WTC11 (cell line): ENCODE data around the gene RABAC1. TPM values are rescaled to one million over a fixed set of nuclear protein-coding genes. Genes with fewer than 3 reads are reported as not detected.

Experiments used
- ATAC-seq: fragments of 200-7000 bp; cut with Tn5 transposase; 2 replicates; pipeline ENCODE4 v1.10.0; 2021; ENCODE audit warnings: mild to moderate bottlenecking, moderate library complexity
- CTCF ChIA-PET: fragments of 300-600 bp; sonication (Branson Sonifier 250); formaldehyde crosslinking; loops from one replicate; lab custom pipeline; 2021; ENCODE audit warnings: antibody characterized with exemption; lab: Charles Lee
- POLR2A ChIA-PET: fragments of 350-600 bp; sonication (Branson Sonifier 250); formaldehyde crosslinking; loops from one replicate; lab custom pipeline; 2021; ENCODE audit warnings: antibody characterized with exemption; lab: Charles Lee
- DNase-seq: peaks from one replicate; pipeline ENCODE4 v3.0.0; 2021; ENCODE audit warnings: low spot score
- H3K27ac Mint-ChIP-seq: 2 replicates; pipeline ENCODE4 v1.8.0; 2021; ENCODE audit warnings: mixed read lengths
- H3K27me3 Mint-ChIP-seq: 2 replicates; pipeline ENCODE4 v1.8.0; 2021; ENCODE audit warnings: low read depth, mild to moderate bottlenecking, moderate library complexity, mixed read lengths
- H3K36me3 Mint-ChIP-seq: 2 replicates; pipeline ENCODE4 v1.8.0; 2021; ENCODE audit warnings: mixed read lengths
- H3K4me1 Mint-ChIP-seq: 2 replicates; pipeline ENCODE4 v1.8.0; 2022; ENCODE audit warnings: mixed read lengths
- H3K4me3 Mint-ChIP-seq: 2 replicates; pipeline ENCODE4 v1.8.0; 2021; ENCODE audit warnings: mild to moderate bottlenecking, moderate library complexity, mixed read lengths
- H3K9me3 Mint-ChIP-seq: 2 replicates; pipeline ENCODE4 v1.8.0; 2021; ENCODE audit warnings: mixed read lengths
- ATF1 ChIP-seq: sonication (generic); formaldehyde crosslinking; IDR thresholded peaks from 2 replicates; pipeline ENCODE4 v1.8.1; 2023; ENCODE audit warnings: mild to moderate bottlenecking, moderate library complexity, missing genetic modification reagents
- CBFB ChIP-seq: sonication (generic); formaldehyde crosslinking; IDR thresholded peaks from 2 replicates; pipeline ENCODE4 v1.8.1; 2022; ENCODE audit warnings: mild to moderate bottlenecking, low read depth, missing genetic modification reagents
- CREB1 ChIP-seq: sonication (generic); formaldehyde crosslinking; IDR thresholded peaks from 2 replicates; pipeline ENCODE4 v1.8.0; 2023; ENCODE audit warnings: mild to moderate bottlenecking, missing genetic modification reagents
- FOXP4 ChIP-seq: sonication (generic); formaldehyde crosslinking; IDR thresholded peaks from 2 replicates; pipeline ENCODE4 v1.8.0; 2022; ENCODE audit warnings: mild to moderate bottlenecking, missing genetic modification reagents
- GABPB1 ChIP-seq: sonication (generic); formaldehyde crosslinking; IDR thresholded peaks from 2 replicates; pipeline ENCODE4 v1.8.1; 2023; ENCODE audit warnings: mild to moderate bottlenecking, missing genetic modification reagents
- GRHL2 ChIP-seq: fragments of 250-450 bp; sonication (Bioruptor Pico); IDR thresholded peaks from 2 replicates; pipeline ENCODE4 v1.8.0; 2022; ENCODE audit warnings: mild to moderate bottlenecking, moderate library complexity; ENCODE audit not compliant: insufficient replicate concordance, severe bottlenecking
- HMGA2 ChIP-seq: fragments of 250-450 bp; sonication (Bioruptor Pico); IDR thresholded peaks from 2 replicates; pipeline ENCODE4 v1.4.0; 2021; ENCODE audit warnings: mild to moderate bottlenecking, moderate library complexity
- JAZF1 ChIP-seq: fragments of 250-450 bp; sonication (Bioruptor Pico); IDR thresholded peaks from 2 replicates; pipeline ENCODE4 v1.9.0; 2021; ENCODE audit warnings: moderate library complexity, mild to moderate bottlenecking, inconsistent platforms
- KAT7 ChIP-seq: sonication (generic); formaldehyde crosslinking; IDR thresholded peaks from 2 replicates; pipeline ENCODE4 v1.8.1; 2023; ENCODE audit warnings: missing genetic modification reagents, mild to moderate bottlenecking, borderline replicate concordance
- RELA ChIP-seq: sonication (generic); formaldehyde crosslinking; IDR thresholded peaks from 2 replicates; pipeline ENCODE4 v1.8.1; 2022; ENCODE audit warnings: missing genetic modification reagents, mild to moderate bottlenecking, borderline replicate concordance
- SOX15 ChIP-seq: fragments of 250-450 bp; sonication (Bioruptor Pico); IDR thresholded peaks from 2 replicates; pipeline ENCODE4 v1.9.0; 2021; ENCODE audit warnings: mild to moderate bottlenecking
- TEAD4 ChIP-seq: sonication (generic); formaldehyde crosslinking; IDR thresholded peaks from 2 replicates; pipeline ENCODE4 v1.8.0; 2022; ENCODE audit warnings: mild to moderate bottlenecking, missing genetic modification reagents
- ZNF121 ChIP-seq: sonication (generic); formaldehyde crosslinking; IDR thresholded peaks from 2 replicates; pipeline ENCODE4 v1.8.0; 2023; ENCODE audit warnings: missing genetic modification reagents
- ZNF263 ChIP-seq: sonication (generic); formaldehyde crosslinking; IDR thresholded peaks from 2 replicates; pipeline ENCODE4 v1.8.1; 2022; ENCODE audit warnings: low read depth, mild to moderate bottlenecking, moderate library complexity, missing genetic modification reagents
- ZNF416 ChIP-seq: fragments of 250-450 bp; sonication (Bioruptor Pico); IDR thresholded peaks from 2 replicates; pipeline ENCODE4 v1.9.0; 2021; ENCODE audit warnings: mild to moderate bottlenecking, inconsistent platforms
- total RNA-seq: library from RNA; stranded (reverse); gene quantifications from 3 replicates; pipeline ENCODE4 v1.2.3, GENCODE V29; 2021
- TF ChIP-seq, protein P1 (sequence below): fragments of 250-450 bp; sonication (Bioruptor Pico); IDR thresholded peaks from 2 replicates; pipeline ENCODE4 v1.8.0; 2021; ENCODE audit warnings: mild to moderate bottlenecking
- TF ChIP-seq, protein P2 (sequence below): fragments of 250-450 bp; sonication (Bioruptor Pico); IDR thresholded peaks from 2 replicates; pipeline ENCODE4 v2.1.2; 2022; ENCODE audit warnings: mild to moderate bottlenecking, moderate library complexity
- TF ChIP-seq, protein P3 (sequence below): fragments of 250-450 bp; sonication (Bioruptor Pico); conservative IDR thresholded peaks from 2 replicates; pipeline ENCODE4 v1.9.0; 2021; ENCODE audit warnings: mild to moderate bottlenecking
- TF ChIP-seq, protein P4 (sequence below): sonication (generic); formaldehyde crosslinking; IDR thresholded peaks from 2 replicates; pipeline ENCODE4 v1.8.1; 2022; ENCODE audit warnings: low read depth, mild to moderate bottlenecking, moderate library complexity, missing genetic modification reagents, borderline replicate concordance

RABAC1 gene
- total RNA-seq, 1 experiment from 2014 or later, result 159 TPM

DNA sequence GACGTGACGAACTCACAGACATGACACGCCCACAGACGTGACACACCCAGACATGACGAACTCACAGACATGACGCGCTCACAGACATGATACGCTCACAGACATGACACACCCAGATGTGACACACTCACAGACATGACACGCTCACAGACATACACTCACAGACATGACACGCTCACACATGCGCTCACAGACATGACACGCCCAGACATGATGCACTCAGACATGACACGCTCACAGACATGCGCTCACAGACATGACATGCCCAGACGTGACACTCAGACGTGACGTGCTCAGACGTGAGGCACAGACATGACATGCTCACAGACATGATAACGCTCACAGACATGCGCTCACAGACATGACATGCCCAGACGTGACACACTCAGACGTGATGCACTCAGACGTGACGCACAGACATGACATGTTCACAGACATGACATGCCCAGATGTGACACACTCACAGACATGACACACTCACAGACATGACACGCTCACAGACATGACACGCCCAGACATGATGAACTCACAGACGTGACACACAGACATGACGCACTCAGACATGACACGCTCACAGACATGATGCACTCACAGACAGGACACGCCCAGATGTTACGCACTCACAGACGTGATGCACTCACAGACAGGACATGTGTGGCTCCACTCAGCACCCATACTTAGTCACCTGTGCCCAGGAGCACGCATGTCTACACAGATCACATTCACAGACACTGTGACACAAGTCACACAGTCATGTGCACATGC, 39.0 kb downstream of the RABAC1 start:
- ATAC-seq (no peak), DNase-seq (no peak)
- H3K27me3 Mint-ChIP-seq, result no peaks in the 10 kb centered on the region
- no peak overlapping the region for H3K4me3 Mint-ChIP-seq
- no peaks in the 10 kb centered on the region for H3K9me3 Mint-ChIP-seq
- no peaks in the 10 kb centered on the region for H3K36me3 Mint-ChIP-seq
- peaks cover 10% of the 10 kb centered on the region for H3K4me1 Mint-ChIP-seq
- no peak overlapping the region for H3K27ac Mint-ChIP-seq
- ChIA-PET POLR2A (no interaction called here), CTCF (interaction anchor here (0.7 to 1.4 kb wide), 4 partner anchors 8 to 36 kb away, joined by 3 to 5 read pairs (median 4); partner anchors contain the start of gene ERFL)
- TF ChIP-seq, protein P1, sequence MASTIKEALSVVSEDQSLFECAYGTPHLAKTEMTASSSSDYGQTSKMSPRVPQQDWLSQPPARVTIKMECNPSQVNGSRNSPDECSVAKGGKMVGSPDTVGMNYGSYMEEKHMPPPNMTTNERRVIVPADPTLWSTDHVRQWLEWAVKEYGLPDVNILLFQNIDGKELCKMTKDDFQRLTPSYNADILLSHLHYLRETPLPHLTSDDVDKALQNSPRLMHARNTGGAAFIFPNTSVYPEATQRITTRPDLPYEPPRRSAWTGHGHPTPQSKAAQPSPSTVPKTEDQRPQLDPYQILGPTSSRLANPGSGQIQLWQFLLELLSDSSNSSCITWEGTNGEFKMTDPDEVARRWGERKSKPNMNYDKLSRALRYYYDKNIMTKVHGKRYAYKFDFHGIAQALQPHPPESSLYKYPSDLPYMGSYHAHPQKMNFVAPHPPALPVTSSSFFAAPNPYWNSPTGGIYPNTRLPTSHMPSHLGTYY (CRISPR knock-in tag), result no peak
- no peak for TF ChIP-seq CREB1 (CRISPR knock-in tag)
- TF ChIP-seq ZNF121 (CRISPR knock-in tag), result no peak; the same call in 1 of the 2 replicates
- TF ChIP-seq KAT7 (CRISPR knock-in tag), result no peak
- TF ChIP-seq, protein P2, sequence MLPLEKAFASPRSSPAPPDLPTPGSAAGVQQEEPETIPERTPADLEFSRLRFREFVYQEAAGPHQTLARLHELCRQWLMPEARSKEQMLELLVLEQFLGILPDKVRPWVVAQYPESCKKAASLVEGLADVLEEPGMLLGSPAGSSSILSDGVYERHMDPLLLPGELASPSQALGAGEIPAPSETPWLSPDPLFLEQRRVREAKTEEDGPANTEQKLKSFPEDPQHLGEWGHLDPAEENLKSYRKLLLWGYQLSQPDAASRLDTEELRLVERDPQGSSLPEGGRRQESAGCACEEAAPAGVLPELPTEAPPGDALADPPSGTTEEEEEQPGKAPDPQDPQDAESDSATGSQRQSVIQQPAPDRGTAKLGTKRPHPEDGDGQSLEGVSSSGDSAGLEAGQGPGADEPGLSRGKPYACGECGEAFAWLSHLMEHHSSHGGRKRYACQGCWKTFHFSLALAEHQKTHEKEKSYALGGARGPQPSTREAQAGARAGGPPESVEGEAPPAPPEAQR (CRISPR knock-in tag), result no peak
- TF ChIP-seq FOXP4 (CRISPR knock-in tag), result no peak
- no peak for TF ChIP-seq ATF1 (CRISPR knock-in tag)
- no peak for TF ChIP-seq RELA (CRISPR knock-in tag)
- no peak for TF ChIP-seq GRHL2 (CRISPR knock-in tag)
- TF ChIP-seq TEAD4 (CRISPR knock-in tag), result no peak
- TF ChIP-seq ZNF416 (CRISPR knock-in tag), result no peak
- no peak for TF ChIP-seq CBFB
- TF ChIP-seq HMGA2 (CRISPR knock-in tag), result no peak
- TF ChIP-seq GABPB1 (CRISPR knock-in tag), result no peak
- no peak for TF ChIP-seq SOX15 (CRISPR knock-in tag)

DNA sequence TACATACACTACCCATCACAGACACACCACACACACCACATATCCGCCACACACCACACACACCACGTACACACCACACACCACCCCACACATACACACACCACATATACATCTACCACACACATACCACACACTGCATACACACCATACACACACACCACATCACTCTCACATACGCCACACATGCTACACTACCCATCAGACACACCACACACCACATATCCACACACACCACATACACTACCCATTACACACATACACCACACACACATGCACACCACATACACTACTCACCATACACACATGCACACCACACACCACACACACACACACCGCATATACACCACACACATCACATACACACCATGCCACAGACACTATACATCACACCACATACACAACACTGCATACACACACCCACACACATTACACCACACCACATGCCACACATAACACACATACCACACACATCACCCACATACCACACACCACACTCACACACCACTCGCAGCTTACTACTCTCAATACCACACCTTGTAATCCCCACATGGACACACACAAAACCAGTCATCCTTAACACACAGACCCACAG, 40.4 kb downstream of the RABAC1 start:
- POLR2A ChIA-PET, result interaction anchor here (0.5 kb wide), 1 partner anchor 43 kb away, joined by 3 read pairs; no protein-coding TSS in a partner anchor
- ATAC-seq (no peak), DNase-seq (no peak)
- Mint-ChIP-seq H3K27ac (no peak overlapping the region), H3K4me3 (no peak overlapping the region), H3K9me3 (no peaks in the 10 kb centered on the region), H3K36me3 (no peaks in the 10 kb centered on the region), H3K27me3 (no peaks in the 10 kb centered on the region), H3K4me1 (peaks cover 10% of the 10 kb centered on the region)
- CTCF ChIA-PET, result interaction anchor here (1.3 to 1.4 kb wide), 3 partner anchors 9 to 35 kb away, joined by 3 to 5 read pairs (median 5); partner anchors contain the start of gene ERFL
- TF ChIP-seq JAZF1 (CRISPR knock-in tag), result no peak
- TF ChIP-seq, protein P3, sequence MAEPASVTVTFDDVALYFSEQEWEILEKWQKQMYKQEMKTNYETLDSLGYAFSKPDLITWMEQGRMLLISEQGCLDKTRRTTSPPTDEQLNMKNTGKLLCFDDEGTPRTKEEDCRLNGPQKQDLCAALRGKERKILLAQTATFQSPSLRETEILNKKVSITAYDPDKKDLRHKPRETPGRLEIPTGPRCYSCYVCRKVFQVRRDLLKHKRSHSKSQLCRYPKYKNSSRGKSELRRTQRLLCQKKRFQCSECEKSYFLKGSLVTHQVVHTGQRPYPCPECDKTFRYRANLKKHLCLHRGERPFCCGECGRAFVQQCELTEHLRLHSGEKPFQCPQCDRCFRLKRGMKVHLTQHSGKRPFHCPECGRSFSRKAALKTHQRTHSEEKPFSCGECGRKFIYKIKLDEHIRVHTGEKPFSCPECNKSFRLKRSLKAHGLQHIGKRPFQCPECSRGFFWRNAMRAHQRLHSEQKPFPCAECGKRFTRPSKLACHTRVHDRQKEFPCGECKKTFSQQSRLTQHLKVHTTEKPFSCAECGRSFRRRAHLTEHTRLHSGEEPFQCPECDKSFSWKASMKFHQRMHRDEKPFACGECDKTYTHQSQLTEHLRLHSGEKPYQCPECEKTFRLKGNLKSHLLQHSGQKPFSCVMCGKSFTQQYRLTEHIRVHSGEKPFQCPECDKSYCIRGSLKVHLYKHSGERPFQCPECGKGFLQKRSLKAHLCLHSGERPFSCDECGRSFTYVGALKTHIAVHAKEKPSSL (CRISPR knock-in tag), result no peak
- no peak for TF ChIP-seq ZNF263 (CRISPR knock-in tag)
- TF ChIP-seq, protein P4, sequence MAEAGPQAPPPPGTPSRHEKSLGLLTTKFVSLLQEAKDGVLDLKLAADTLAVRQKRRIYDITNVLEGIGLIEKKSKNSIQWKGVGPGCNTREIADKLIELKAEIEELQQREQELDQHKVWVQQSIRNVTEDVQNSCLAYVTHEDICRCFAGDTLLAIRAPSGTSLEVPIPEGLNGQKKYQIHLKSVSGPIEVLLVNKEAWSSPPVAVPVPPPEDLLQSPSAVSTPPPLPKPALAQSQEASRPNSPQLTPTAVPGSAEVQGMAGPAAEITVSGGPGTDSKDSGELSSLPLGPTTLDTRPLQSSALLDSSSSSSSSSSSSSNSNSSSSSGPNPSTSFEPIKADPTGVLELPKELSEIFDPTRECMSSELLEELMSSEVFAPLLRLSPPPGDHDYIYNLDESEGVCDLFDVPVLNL (CRISPR knock-in tag), result no peak
